ENCODE measurements around the gene UBE2N. TPM values are rescaled to one million over a fixed set of nuclear protein-coding genes. Genes with fewer than 3 reads are reported as not detected.

The UBE2N gene
- polyA plus RNA-seq, 3 donors, result 137 to 172 (median 170) TPM

- DNase-seq (ENCODE audit: extremely low read depth in 1 of 11, low read depth in 9 of 11, low spot score in 4 of 11), result no peak
Measured at GRCh38 chr12:93373961-93374656, 67.6 kb downstream of the UBE2N start.

DNA sequence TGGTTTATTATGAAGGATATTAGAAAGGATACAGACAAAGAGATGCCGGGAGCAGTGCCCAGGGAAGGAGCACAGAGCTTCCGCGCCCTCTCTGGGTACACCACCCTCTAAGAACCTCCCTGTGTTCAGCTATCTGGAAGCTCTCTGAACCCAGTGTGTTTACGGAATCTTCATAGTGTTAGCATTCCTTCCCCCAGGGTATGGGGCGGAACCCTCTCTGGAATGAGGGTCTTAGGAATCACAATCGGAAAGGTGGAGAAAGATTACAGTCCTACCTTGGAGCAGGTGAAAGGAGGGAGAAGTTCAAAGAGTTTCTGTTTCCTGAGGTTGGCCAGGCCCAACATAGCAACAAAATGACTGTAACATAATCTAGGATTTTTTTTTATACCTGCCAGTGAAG, 70.8 kb downstream of the UBE2N start:
- no peak for DNase-seq (ENCODE audit: extremely low read depth in 1 of 11, low read depth in 9 of 11, low spot score in 4 of 11)

- DNase-seq (ENCODE audit: extremely low read depth in 1 of 11, low read depth in 9 of 11, low spot score in 4 of 11), result no peak
Measured at GRCh38 chr12:93369505-93369904, 72.2 kb downstream of the UBE2N start.

DNA sequence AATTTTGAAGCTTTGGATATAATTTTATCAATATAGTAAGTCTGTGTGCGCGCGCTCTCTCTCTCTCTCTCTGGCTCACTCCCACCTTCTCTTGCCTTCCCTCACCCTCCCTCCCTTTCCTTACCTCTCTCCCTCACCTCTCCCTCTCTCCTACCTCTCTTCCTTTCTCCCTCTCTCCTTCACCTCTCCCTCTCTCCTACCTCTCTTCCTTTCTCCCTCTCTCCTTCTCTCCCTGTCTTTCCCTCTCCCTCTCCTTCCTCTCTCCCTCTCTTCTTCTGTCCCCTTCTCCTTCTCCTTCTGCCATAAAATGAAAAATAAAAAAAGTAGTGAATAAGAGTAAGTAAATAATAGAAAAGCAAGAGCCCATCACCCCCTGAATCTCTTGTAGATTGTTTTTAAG, 73.0 kb downstream of the UBE2N start:
- no peak for DNase-seq (ENCODE audit: extremely low read depth in 1 of 11, low read depth in 9 of 11, low spot score in 4 of 11)

DNA sequence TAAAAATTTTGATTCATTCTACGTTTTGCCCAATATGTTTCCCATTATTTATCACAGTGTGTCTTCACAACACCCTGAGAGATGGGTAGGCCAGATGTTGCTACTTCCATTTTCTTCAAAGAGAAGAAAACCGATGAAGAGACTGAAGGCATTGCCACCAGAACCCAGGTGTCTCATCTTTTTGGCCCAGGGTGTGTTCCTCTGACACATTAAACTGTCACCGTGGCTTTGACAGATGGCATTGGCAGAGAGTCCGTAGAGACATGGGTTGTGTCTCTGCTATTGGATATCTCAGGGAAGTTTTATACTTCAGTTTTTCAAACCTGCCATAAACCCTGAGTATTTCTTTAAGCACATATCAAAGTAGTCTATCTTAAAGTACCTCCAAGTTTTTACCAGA, 75.3 kb downstream of the UBE2N start:
- DNase-seq (ENCODE audit: extremely low read depth in 1 of 11, low read depth in 9 of 11, low spot score in 4 of 11), result no peak

DNA sequence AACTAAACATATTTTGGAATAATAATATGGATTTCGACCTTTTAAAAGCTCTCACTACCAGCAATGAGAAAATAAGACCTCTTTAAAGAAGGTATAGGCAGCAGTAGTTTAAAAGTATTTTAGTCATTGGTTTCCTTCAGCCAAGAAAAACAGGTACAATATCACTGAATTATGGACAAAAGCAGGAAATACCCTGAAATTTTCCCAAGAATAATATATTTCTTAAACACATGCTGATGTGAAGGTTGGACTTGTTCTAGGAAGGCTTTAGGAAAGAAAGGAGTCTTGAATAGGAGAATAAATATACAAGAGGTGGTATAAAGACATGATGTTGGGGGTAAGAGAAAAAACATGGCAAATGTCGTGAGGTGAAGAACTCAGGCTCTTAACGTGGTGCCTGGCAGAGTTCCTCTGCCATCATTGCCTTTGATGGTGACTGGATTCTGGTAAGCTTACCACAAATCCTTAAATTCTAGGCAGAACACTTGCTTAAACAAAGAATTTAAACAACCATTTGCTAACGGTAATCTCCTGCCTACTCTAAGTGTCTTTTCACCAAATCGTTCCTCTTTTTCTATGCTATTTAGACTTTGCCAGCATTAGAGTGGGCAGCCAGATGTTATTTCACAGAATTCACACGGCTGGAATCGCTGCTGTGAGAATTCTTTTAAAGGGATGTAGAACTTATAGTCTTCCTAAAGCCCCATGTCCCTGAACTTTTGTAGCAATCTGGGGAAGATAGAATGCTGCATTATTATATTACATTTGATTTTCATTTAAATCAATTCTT, 75.9 kb downstream of the UBE2N start:
- DNase-seq (ENCODE audit: extremely low read depth in 1 of 11, low read depth in 9 of 11, low spot score in 4 of 11), result no peak

- DNase-seq (ENCODE audit: extremely low read depth in 1 of 11, low read depth in 9 of 11, low spot score in 4 of 11), result no peak
Measured at GRCh38 chr12:93363841-93364297, 77.9 kb downstream of the UBE2N start.

DNA sequence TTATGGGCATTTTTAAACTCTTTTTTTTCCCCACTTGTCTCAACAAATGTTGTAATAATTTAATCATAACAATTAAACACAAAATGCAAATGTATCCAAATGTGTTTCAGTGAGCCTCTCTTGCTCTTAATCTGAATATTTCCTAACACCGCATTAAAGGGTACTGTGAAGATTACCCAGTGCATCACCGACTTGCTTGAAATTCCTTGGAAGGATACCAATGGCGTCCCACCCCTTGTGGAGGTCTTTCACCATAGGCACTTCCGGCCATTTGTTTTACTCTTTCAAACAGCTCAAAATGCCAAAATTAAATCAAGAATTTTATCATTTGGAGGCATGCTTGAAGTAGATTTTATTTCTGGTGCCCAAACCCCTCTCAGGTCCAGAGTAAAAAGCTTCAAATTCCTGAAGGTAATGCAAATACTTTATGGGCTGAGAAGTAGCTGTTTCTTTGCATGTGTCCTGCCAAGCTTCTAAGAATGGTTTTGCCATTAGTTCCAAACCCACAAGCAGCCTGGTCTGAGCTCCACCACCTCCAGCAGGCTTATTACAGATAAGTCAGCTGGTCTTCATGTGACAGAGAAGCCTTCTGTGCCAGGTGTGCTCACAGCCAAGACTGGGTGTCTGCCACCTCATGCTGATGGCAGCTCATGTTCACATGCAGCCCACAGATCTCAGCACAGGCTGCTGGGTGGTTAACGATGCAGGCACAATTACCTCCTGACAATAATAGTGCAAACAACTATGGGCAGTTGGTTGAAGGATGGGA, 80.4 kb downstream of the UBE2N start:
- DNase-seq (ENCODE audit: extremely low read depth in 1 of 11, low read depth in 9 of 11, low spot score in 4 of 11), result no peak

GRCh38 chr12:93360688-93361087, 81.1 kb downstream of the UBE2N start:
- no peak for DNase-seq (ENCODE audit: extremely low read depth in 1 of 11, low read depth in 9 of 11, low spot score in 4 of 11)

GRCh38 chr12:93358821-93359220, 82.9 kb downstream of the UBE2N start:
- DNase-seq (ENCODE audit: extremely low read depth in 1 of 11, low read depth in 9 of 11, low spot score in 4 of 11), result no peak

- no peak for DNase-seq (ENCODE audit: extremely low read depth in 1 of 11, low read depth in 9 of 11, low spot score in 4 of 11)
Measured at GRCh38 chr12:93358058-93358457, 83.7 kb downstream of the UBE2N start.

DNA sequence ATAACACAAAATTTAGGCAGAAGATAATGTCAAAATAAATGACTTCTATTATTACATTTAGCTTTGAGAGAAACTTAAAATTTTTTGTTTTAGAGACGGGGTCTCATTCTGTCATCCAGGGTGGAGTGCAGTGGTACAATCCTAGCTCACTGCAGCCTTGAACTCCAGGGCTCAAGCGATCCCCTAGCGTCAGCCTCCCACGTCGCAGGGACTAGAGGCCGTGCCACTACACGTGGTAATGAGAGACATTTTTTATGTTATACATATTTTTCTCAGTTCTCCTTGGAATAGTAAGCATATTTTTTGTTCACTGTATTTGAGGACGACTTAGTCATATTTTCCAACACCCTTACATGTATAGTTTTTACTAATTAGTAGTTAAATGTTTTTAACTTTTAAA, 85.5 kb downstream of the UBE2N start:
- no peak for DNase-seq (ENCODE audit: extremely low read depth in 1 of 11, low read depth in 9 of 11, low spot score in 4 of 11)

Other genes starting within 250 kb of the UBE2N start
- 100 to 1,000 TPM; 113 to 141 (median 115) TPM for gene NUDT4, start 64.0 kb downstream of the UBE2N start, polyA plus RNA-seq (ENCODE audit: insufficient read length in 3 of 3)
- 10 to 100 TPM; 65.1 to 75.3 (median 67.6) TPM for gene MRPL42, start 25.6 kb upstream of the UBE2N start, polyA plus RNA-seq (ENCODE audit: insufficient read length in 3 of 3)
- 10 to 100 TPM; 32.2 to 38.9 (median 32.6) TPM for gene SOCS2, start 130.7 kb upstream of the UBE2N start, polyA plus RNA-seq (ENCODE audit: insufficient read length in 3 of 3)
- 10 to 100 TPM in 2 of 3 donors, 1 to 10 TPM in 1; 9.9 to 11.5 (median 11.0) TPM for gene CRADD, start 235.4 kb upstream of the UBE2N start, polyA plus RNA-seq (ENCODE audit: insufficient read length in 3 of 3)